Muscle layer of colon (tissue), 2 donors: ENCODE results near the gene ABTB2.
"Not testable (repeated sequence)": the region's sequence is repeated elsewhere in the genome, so short reads cannot be mapped to it uniquely, and the experiment has no call there.

Source experiments
- H3K27ac ChIP-seq: one replicate; pipeline ENCODE4 v1.7.0; 2013; ENCODE audit warnings: low read depth, mild to moderate bottlenecking, low read length, moderate library complexity
- H3K27me3 ChIP-seq, 2 donors: one replicate each; pipeline ENCODE4 v1.7.0; 2013; ENCODE audit warnings: low read length in 2 of 2, mild to moderate bottlenecking in 2 of 2; ENCODE audit not compliant: insufficient read depth in 2 of 2, control insufficient read depth in 1 of 2
- H3K36me3 ChIP-seq: one replicate; pipeline ENCODE4 v1.7.0; 2013; ENCODE audit warnings: mild to moderate bottlenecking, low read length; ENCODE audit not compliant: insufficient read depth
- H3K4me1 ChIP-seq: one replicate; pipeline ENCODE4 v1.7.0; 2013; ENCODE audit warnings: mild to moderate bottlenecking, low read length; ENCODE audit not compliant: insufficient read depth
- H3K4me3 ChIP-seq, 2 donors: one replicate each; pipeline ENCODE4 v1.7.0; 2013; ENCODE audit warnings: low read length in 2 of 2, low read depth in 1 of 2, mild to moderate bottlenecking in 1 of 2, moderate library complexity in 1 of 2
- H3K9ac ChIP-seq: one replicate; pipeline ENCODE4 v1.7.0; 2013; ENCODE audit warnings: low read length
- H3K9me3 ChIP-seq: one replicate; pipeline ENCODE4 v1.7.0; 2013; ENCODE audit warnings: mild to moderate bottlenecking, low read length
- donor health status: abdominal sarcoma.
- donor health status: Adenocarcinoma of cecum.

Gene ABTB2

DNA sequence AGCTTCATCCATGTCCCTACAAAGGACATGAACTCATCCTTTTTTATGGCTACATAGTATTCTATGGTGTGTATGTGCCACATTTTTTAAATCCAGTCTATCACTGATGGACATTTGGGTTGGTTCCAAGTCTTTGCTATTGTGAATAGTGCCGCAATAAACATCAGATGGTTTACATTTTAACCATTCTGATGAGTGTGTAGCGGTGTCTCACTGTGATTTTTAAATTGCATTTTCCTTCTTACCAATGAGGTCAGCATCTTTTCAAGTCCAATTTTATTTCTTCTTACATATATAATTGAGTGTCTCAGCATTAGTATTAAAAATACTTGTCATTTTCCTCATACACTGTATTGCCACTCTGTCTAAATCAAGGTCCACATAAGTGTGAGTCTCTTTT lies 28.5 kb upstream of the ABTB2 start:
- not testable (repeated sequence) for H3K9ac ChIP-seq, H3K9me3 ChIP-seq, H3K27me3 ChIP-seq

DNA sequence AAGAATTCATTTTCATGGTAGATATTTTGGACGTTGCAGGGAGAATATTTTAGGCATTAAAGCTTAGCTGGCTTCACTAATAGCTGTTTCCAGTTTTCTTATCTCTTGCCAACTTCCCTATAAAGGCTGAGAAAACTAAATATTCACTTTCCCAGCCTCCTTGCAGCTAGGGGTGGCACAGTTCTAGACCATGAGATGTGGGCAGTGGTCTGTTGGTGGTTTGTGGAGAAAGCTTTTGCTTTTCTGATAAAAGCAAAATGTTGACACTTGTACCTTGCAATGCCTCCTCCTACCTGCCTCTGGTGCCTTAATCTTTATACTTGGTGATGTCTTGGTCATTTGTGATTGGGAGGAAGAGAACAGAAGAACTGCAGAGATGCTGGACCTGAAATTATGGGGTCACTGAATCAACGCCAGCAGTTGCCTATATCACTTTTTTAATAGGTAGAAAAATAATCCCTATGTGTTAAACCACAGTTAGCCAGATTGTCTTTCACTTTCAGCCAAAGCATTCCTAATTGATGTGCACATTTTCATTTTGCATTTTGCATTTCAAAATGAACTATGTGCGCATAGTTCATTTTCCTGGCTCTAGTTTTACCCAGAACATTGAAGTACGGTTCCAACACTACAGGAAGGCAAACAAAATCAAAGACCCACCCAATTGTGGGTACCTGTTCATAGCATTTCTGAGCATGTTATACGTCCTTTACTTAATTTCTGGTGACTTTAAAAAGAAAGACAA lies 24.9 kb upstream of the ABTB2 start:
- no peaks in the 10 kb centered on the region for H3K4me1 ChIP-seq
- no peak overlapping the region for H3K27ac ChIP-seq
- no peak overlapping the region for H3K4me3 ChIP-seq
- no peak overlapping the region for H3K9ac ChIP-seq
- H3K9me3 ChIP-seq: peaks cover 3% of the 10 kb centered on the region
- no peaks in the 10 kb centered on the region for H3K36me3 ChIP-seq
- no peaks in the 10 kb centered on the region for H3K27me3 ChIP-seq

More for the DNA sequence above, 28.5 kb upstream of the ABTB2 start:
- not testable (repeated sequence) for H3K36me3 ChIP-seq, H3K27ac ChIP-seq, H3K4me3 ChIP-seq, H3K4me1 ChIP-seq

DNA sequence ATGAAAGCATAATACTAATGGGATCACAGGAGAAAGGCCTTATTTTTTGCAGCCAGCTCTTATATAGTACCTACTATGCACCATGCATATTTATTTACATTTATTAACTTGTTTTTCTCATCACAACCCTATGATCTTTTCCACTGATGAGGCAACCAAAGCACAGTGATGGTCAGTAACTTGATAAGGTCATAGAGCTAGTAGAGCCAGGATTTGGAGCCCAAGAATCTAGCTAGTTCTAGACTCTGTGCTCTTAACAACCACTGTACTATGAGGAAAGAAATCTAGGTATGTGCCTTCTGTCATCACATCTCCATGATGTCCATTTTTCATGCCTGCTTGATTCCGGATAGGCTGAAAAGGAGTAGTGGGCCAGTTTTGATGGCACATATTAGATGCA lies 24.0 kb upstream of the ABTB2 start:
- H3K27ac ChIP-seq: no peak overlapping the region
- no peak overlapping the region for H3K4me3 ChIP-seq
- no peaks in the 10 kb centered on the region for H3K27me3 ChIP-seq
- no peaks in the 10 kb centered on the region for H3K4me1 ChIP-seq
- H3K9ac ChIP-seq: no peak overlapping the region
- H3K36me3 ChIP-seq: no peaks in the 10 kb centered on the region
- H3K9me3 ChIP-seq: peaks cover 9% of the 10 kb centered on the region

DNA sequence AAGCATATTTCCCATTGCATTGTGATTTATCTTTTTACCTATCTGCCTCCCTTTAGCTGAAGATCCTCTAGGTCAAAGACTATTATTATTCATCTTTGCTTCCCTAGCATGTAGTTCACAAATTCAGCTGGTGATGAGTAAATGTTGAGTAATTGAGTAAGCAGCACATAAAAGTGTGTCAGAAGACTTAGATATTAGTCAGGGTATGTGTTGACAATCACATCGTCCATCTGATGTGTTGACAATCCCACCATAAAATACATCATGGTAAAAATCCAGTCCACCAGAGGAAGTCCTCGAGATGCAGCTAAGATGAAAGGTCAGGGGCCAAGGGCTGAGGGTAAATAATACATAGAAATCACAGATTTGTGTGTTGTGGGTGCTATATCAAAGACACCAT lies 22.9 kb upstream of the ABTB2 start:
- H3K9me3 ChIP-seq: peaks cover 12% of the 10 kb centered on the region
- H3K4me1 ChIP-seq: no peaks in the 10 kb centered on the region
- H3K27ac ChIP-seq: no peak overlapping the region
- H3K4me3 ChIP-seq: no peak overlapping the region
- H3K27me3 ChIP-seq: no peaks in the 10 kb centered on the region
- H3K36me3 ChIP-seq: no peaks in the 10 kb centered on the region
- H3K9ac ChIP-seq: no peak overlapping the region

DNA sequence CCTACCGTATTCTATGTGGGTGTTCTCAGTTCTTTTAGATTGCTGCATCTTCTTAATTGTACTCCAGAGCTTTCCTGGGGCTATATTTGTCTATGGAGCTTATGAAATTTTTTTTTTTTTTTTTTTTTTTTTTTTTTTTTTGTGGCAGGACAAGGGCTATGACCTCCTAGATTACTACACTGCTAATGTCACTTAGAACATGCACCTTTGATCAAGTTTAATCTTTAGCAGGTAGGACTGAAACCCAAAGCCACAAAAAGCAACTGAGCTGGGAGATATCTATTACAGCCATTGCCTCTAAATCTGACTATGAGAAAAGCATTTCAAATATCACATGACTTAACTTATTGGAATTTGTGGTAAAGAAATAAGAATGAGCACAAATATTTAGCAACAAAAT lies 21.7 kb upstream of the ABTB2 start:
- H3K36me3 ChIP-seq: no peaks in the 10 kb centered on the region
- H3K9ac ChIP-seq: no peak overlapping the region
- no peak overlapping the region for H3K4me3 ChIP-seq
- H3K9me3 ChIP-seq: peaks cover 12% of the 10 kb centered on the region
- H3K27me3 ChIP-seq: no peaks in the 10 kb centered on the region
- H3K4me1 ChIP-seq: no peaks in the 10 kb centered on the region
- H3K27ac ChIP-seq: no peak overlapping the region

DNA sequence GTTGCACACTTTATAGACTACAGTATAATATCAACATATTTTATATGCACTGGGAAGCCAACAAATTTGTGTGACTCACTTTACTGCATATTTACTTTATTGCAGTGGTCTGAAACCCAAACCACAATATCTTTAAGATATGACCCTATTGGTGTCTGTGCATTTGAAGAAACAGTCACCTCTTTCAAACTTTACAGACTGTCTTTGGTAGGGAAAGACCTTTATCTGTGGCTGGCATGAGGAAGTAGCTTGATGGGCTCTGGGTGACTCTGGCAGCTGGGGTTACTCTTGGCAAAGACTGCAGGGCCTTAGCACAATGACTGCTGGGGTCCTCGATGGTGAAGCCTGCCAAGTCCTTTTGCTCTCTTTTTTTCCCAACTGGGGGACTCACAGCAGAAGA lies 21.3 kb upstream of the ABTB2 start:
- Histone ChIP-seq H3K9me3 (peaks cover 12% of the 10 kb centered on the region), H3K4me3 (no peak overlapping the region), H3K27me3 (no peaks in the 10 kb centered on the region), H3K36me3 (no peaks in the 10 kb centered on the region), H3K27ac (no peak overlapping the region), H3K9ac (no peak overlapping the region), H3K4me1 (no peaks in the 10 kb centered on the region)

DNA sequence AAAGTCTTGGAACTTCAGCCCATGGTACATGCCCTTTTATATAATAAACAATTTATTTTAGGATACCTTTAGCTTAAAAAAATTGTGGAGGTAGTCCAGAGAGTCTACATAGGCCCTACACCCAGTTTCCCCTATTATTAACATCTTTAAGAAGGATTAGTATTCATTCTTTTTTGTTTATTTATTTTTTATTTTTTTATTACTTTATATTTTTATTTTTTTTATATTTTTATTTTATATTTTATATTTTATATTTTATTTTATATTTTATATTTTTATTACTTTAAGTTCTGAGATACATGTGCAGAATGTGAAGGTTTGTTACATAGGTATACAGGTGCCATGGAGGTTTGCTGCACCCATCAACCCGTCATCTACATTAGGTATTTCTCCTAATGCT lies 15.9 kb upstream of the ABTB2 start:
- no peak overlapping the region for H3K4me3 ChIP-seq
- no peaks in the 10 kb centered on the region for H3K36me3 ChIP-seq
- H3K9ac ChIP-seq: no peak overlapping the region
- H3K27ac ChIP-seq: no peak overlapping the region
- peaks cover 12% of the 10 kb centered on the region for H3K9me3 ChIP-seq
- H3K4me1 ChIP-seq: no peaks in the 10 kb centered on the region
- no peaks in the 10 kb centered on the region for H3K27me3 ChIP-seq

DNA sequence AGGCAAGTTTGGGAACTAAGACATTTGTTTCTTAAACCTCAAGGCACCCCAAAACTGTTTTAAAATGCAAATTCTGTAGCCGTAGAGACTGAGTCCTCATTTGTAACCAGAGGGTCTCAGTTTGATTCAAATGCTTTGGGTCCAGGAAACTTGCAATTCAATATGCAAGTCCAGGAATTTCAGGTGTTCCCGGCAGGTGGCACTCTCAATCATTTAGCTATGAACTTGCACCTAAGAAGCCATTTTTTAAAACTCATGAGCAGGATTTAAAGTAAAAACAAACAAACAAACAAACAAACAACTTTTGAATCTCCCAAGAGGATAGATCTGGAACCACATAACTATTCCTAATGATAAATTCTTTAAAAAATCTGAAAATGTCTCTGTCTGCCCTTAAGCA lies 8.7 kb upstream of the ABTB2 start:
- no peaks in the 10 kb centered on the region for H3K9me3 ChIP-seq
- no peak overlapping the region for H3K4me3 ChIP-seq
- H3K4me1 ChIP-seq: no peaks in the 10 kb centered on the region
- H3K36me3 ChIP-seq: no peaks in the 10 kb centered on the region
- H3K27ac ChIP-seq: no peak overlapping the region
- H3K9ac ChIP-seq: no peak overlapping the region
- no peaks in the 10 kb centered on the region for H3K27me3 ChIP-seq

DNA sequence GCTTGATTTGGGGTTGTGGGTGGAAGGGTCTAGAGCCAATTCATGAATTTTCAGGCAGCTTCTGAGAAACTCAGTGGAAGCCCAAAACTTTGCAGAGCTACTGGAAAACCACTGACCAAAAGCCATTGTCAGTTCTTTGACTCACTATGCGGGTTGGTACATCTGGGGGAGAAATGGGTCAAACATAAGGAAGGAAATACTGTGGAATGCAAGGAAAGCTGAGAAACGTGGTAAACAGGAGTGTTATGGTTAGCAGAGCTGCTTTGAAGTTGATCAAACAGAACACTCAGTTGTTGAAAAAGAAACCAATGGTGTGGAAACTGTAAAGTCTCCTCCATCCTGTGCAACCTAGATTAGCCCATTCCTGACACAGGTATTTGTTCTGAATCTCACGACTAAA lies 6.3 kb upstream of the ABTB2 start:
- no peaks in the 10 kb centered on the region for H3K27me3 ChIP-seq

DNA sequence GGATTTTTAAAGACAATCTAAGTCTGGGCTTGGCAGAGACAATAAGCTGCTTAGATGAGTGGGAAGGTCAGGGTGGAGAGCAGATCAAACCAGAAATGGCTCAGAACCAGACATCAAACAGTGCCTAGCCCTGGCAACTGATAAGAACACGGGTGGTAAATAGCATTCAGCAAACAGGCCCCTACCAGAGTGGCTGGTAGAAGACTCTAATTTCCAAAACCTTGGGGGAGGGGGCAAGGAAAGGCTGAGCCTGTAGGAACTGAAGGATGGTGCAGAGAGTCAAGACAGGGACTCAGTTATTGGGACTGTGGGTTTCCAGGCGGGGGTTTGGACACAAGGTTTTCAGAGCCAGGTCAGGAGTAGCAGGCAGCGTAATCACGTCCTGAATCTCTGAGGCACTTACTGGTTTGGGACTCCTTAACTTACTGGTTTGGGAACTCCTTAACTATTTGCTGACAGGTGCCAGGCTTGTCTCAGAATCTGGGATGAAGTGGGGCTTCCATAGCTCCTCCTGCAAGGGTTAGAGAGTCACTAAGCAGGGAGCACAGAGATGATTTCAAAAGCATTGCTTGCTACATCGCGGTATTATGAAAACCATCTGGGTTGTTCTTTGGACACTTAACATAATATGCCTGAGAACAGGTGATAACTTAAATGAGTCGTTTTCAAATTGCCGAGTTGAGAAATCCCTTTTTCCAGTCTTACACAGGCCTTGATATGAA lies 5.7 kb upstream of the ABTB2 start:
- no peaks in the 10 kb centered on the region for H3K36me3 ChIP-seq
- no peak overlapping the region for H3K9ac ChIP-seq
- H3K4me1 ChIP-seq: peaks cover 2% of the 10 kb centered on the region
- H3K27ac ChIP-seq: no peak overlapping the region
- H3K9me3 ChIP-seq: no peaks in the 10 kb centered on the region
- H3K4me3 ChIP-seq: no peak overlapping the region
- no peaks in the 10 kb centered on the region for H3K27me3 ChIP-seq

More for the DNA sequence above, 6.3 kb upstream of the ABTB2 start:
- Histone ChIP-seq H3K27ac (no peak overlapping the region), H3K36me3 (no peaks in the 10 kb centered on the region), H3K9me3 (no peaks in the 10 kb centered on the region), H3K9ac (no peak overlapping the region), H3K4me3 (no peak overlapping the region), H3K4me1 (no peaks in the 10 kb centered on the region)

DNA sequence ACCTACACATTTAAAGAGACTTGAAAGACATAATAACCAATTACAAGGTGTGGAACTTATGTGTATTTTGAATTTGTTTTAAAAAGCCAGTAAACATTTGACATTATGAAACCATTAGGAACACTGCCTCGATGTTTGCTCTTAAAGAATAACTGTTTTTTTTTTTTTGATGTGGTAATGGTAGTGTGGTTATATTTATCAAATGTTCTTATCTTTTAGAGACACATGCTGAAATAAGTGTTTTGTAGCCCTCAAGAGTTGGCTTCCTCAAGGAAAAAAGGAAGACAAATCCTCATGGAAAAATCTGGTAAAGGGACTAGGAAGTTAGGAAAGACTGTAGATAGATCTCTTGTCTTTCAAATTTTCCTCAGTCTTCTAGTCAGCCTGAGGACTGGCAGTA lies 2.2 kb upstream of the ABTB2 start:
- Histone ChIP-seq H3K36me3 (no peaks in the 10 kb centered on the region), H3K9ac (no peak overlapping the region), H3K27me3 (peaks cover 0 to 8% of the 10 kb centered on the region in 2 donors), H3K4me1 (peaks cover 18% of the 10 kb centered on the region), H3K9me3 (no peaks in the 10 kb centered on the region), H3K4me3 (no peak overlapping the region), H3K27ac (no peak overlapping the region)

DNA sequence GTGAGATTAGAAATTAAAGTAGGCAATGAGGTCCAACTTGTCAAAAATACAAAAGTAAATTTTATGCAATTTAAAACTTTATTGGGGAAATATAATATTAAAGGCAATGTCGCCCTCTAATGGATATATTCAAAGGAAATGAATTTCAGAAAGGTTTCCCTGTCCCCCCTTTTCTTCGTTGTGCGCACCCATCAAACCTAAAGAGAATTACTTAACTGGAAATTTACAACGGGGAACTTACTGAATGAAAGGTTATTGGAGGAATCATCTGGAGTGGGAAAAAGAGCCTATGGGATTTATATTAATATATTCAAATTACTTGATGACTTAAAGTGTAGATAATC lies 1.7 kb upstream of the ABTB2 start:
- H3K9me3 ChIP-seq: no peaks in the 10 kb centered on the region
- H3K27ac ChIP-seq: no peak overlapping the region
- peak overlapping the region in 1 of 2 donors; percentile 71 for H3K4me3 ChIP-seq
- peaks cover 18% of the 10 kb centered on the region for H3K4me1 ChIP-seq
- peaks cover 0 to 8% of the 10 kb centered on the region in 2 donors for H3K27me3 ChIP-seq
- H3K9ac ChIP-seq: no peak overlapping the region
- H3K36me3 ChIP-seq: no peaks in the 10 kb centered on the region
